Neural cell (in vitro differentiated cells): Measurements from ENCODE around the gene AFF3.

Experiments used
- CTCF ChIP-seq: fragments of 450-650 bp; IDR thresholded peaks from 2 replicates; pipeline ENCODE4 v1.5.1; 2014; ENCODE audit warnings: antibody characterized with exemption, mild to moderate bottlenecking, moderate library complexity; ENCODE audit not compliant: poor library complexity, severe bottlenecking
- EP300 ChIP-seq: fragments of 450-650 bp; conservative IDR thresholded peaks from 2 replicates; pipeline ENCODE4 v1.6.1; 2014; ENCODE audit warnings: antibody characterized with exemption, mild to moderate bottlenecking, moderate library complexity; ENCODE audit not compliant: poor library complexity, severe bottlenecking
- POLR2AphosphoS5 ChIP-seq: IDR thresholded peaks from 2 replicates; pipeline ENCODE4 v1.6.1; 2012
- SMC3 ChIP-seq: fragments of 450-650 bp; conservative IDR thresholded peaks from 2 replicates; pipeline ENCODE4 v1.6.1; 2014; ENCODE audit warnings: antibody characterized with exemption, mild to moderate bottlenecking, moderate library complexity; ENCODE audit not compliant: poor library complexity

DNA sequence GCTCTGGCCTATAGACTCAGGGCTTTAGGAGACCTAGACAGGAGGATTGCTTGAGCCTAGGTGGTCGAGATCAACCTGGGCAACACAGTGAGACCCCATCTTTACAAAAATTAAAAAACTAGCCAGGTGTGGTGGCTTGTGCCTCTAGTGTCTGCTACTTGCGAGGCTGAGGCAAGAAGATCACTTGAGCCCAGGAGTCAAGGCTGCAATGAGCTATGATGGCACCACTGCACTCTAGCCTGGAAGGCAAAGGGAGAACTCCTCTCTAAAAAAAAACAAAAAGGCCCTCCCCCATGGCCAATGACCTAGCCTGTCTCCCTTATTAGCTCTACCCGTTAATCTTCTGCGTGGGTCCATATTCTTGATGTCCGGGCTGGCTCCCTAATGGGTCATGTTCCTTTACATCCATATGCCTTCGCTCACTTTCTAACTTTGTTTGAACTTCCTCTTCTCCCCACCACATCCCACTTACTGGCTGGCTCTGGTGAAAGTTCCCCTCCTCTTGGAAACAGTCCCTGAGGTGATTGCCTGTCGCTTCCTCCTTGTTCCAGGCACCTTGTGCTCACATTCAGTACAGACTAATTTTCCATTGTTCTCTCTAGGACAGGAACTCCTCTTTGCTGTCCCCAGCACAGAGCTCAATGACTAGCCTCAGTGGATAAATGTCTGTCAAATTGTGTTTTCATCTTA is 103.0 kb downstream of the AFF3 start:
- TF ChIP-seq CTCF: no peak
- no peak for TF ChIP-seq SMC3
- no peak for TF ChIP-seq EP300
- no peak for TF ChIP-seq POLR2AphosphoS5
